PC-3 (cell line): Measurements from ENCODE around the gene BICD2. TPM values are rescaled to one million over a fixed set of nuclear protein-coding genes. Genes with fewer than 3 reads are reported as not detected.

Experiments used
- ATAC-seq: fragments of 200-7000 bp; cut with Tn5 transposase; 2 replicates; pipeline ENCODE4 v1.9.1; 2020; ENCODE audit warnings: mild to moderate bottlenecking, moderate library complexity
- BruUV-seq: library from RNA; stranded (reverse); fragments of 400-500 nt; replicated peaks from 2 replicates; lab custom pipeline; 2021; lab: Mats Ljungman, UMichigan
- CTCF ChIA-PET: fragments of 300-600 bp; sonication (Branson Sonifier 250); formaldehyde crosslinking; loops from one replicate; lab custom pipeline; 2022; ENCODE audit warnings: antibody characterized with exemption; lab: Charles Lee
- POLR2A ChIA-PET: fragments of 300-600 bp; sonication (Branson Sonifier 250); formaldehyde crosslinking; loops from one replicate; lab custom pipeline; 2022; ENCODE audit warnings: antibody characterized with exemption; ENCODE audit not compliant: unreplicated experiment; lab: Charles Lee
- DNase-seq: peaks from one replicate; pipeline ENCODE4 v3.0.0-alpha.2; 2015
- H2AFZ ChIP-seq: fragments of 300-600 bp; sonication (generic); 2 replicates; pipeline ENCODE4 v1.6.0; 2016; ENCODE audit warnings: antibody characterized with exemption, low read length
- H3F3A ChIP-seq: fragments of 300-600 bp; sonication (generic); one replicate; pipeline ENCODE4 v1.6.0; 2017; ENCODE audit warnings: antibody characterized with exemption, low read length, control low read depth, mild to moderate bottlenecking; ENCODE audit not compliant: unreplicated experiment
- H3K27ac ChIP-seq: fragments of 300-600 bp; sonication (generic); 2 replicates; pipeline ENCODE4 v1.5.1; 2016; ENCODE audit warnings: mild to moderate bottlenecking, low read length
- H3K27me3 ChIP-seq: fragments of 300-600 bp; sonication (generic); 2 replicates; pipeline ENCODE4 v1.6.1; 2016; ENCODE audit warnings: low read length, mixed read lengths
- H3K36me3 ChIP-seq: fragments of 300-600 bp; sonication (generic); 2 replicates; pipeline ENCODE4 v1.6.1; 2016; ENCODE audit warnings: low read depth, mixed run types, low read length, mixed read lengths
- H3K4me1 ChIP-seq: fragments of 300-600 bp; sonication (generic); 2 replicates; pipeline ENCODE4 v1.5.1; 2016; ENCODE audit warnings: low read length; ENCODE audit not compliant: insufficient read depth
- H3K4me2 ChIP-seq: fragments of 300-600 bp; sonication (generic); 2 replicates; pipeline ENCODE4 v1.6.0; 2016; ENCODE audit warnings: low read length
- H3K4me3 ChIP-seq: fragments of 300-600 bp; sonication (generic); 2 replicates; pipeline ENCODE4 v1.5.1; 2016; ENCODE audit warnings: mild to moderate bottlenecking, low read length, mixed read lengths
- H3K79me2 ChIP-seq: fragments of 300-600 bp; sonication (generic); 2 replicates; pipeline ENCODE4 v1.6.1; 2017; ENCODE audit warnings: low read length, mixed read lengths
- H3K9ac ChIP-seq: fragments of 300-600 bp; sonication (generic); 2 replicates; pipeline ENCODE4 v1.6.0; 2016; ENCODE audit warnings: mild to moderate bottlenecking, low read length
- H3K9me2 ChIP-seq: fragments of 300-600 bp; sonication (generic); replicated peaks from 2 replicates; pipeline ENCODE4 v1.6.1; 2016; ENCODE audit warnings: mixed run types, low read length, mixed read lengths
- H3K9me3 ChIP-seq: fragments of 300-600 bp; sonication (generic); 2 replicates; pipeline ENCODE4 v1.6.1; 2016; ENCODE audit warnings: low read length, mixed read lengths
- H4K20me1 ChIP-seq: fragments of 300-600 bp; sonication (generic); 2 replicates; pipeline ENCODE4 v1.6.1; 2016; ENCODE audit warnings: low read length, mixed read lengths
- EZH2 ChIP-seq: fragments of 300-600 bp; sonication (generic); IDR thresholded peaks from one replicate; pipeline ENCODE4 v1.6.1; 2017; ENCODE audit warnings: antibody characterized with exemption, mild to moderate bottlenecking, low read length; ENCODE audit not compliant: unreplicated experiment
- EZH2phosphoT487 ChIP-seq: fragments of 300-600 bp; sonication (generic); IDR thresholded peaks from 2 replicates; pipeline ENCODE4 v1.6.1; 2018; ENCODE audit warnings: mild to moderate bottlenecking, antibody characterized with exemption, low read length, borderline replicate concordance
- intact Hi-C: fragments of 100-400 bp; cut with micrococcal nuclease; formaldehyde crosslinking; loops from 2 replicates; pipeline ENCODE4 v1.9.0; 2023
- total RNA-seq: library from RNA; depleted of rRNA; stranded (reverse); fragments of >200 nt; gene quantifications from 2 replicates; pipeline ENCODE4 v1.2.3, GENCODE V29; 2014
- TF ChIP-seq, protein P1 (sequence below): fragments of 300-600 bp; sonication (generic); conservative IDR thresholded peaks from 2 replicates; pipeline ENCODE4 v1.5.1; 2017; ENCODE audit warnings: antibody characterized with exemption, low read depth, mild to moderate bottlenecking, low read length

Gene BICD2
- total RNA-seq, 1 experiment from 2014 or later, result 26.3 TPM

- H3K4me3 ChIP-seq, result peak overlapping the region; percentile 32
- no peaks in the 10 kb centered on the region for H3F3A ChIP-seq
- no peaks in the 10 kb centered on the region for H3K27me3 ChIP-seq
- DNase-seq (peak; percentile 86), ATAC-seq (peak; percentile 96)
- no peaks in the 10 kb centered on the region for H3K9me3 ChIP-seq
- no peak overlapping the region for H2AFZ ChIP-seq
- H3K9ac ChIP-seq, result no peak overlapping the region
- no peaks in the 10 kb centered on the region for H3K79me2 ChIP-seq
- H3K4me2 ChIP-seq, result peak overlapping the region; percentile 77
- no peaks in the 10 kb centered on the region for H4K20me1 ChIP-seq
- TF ChIP-seq, protein P1, sequence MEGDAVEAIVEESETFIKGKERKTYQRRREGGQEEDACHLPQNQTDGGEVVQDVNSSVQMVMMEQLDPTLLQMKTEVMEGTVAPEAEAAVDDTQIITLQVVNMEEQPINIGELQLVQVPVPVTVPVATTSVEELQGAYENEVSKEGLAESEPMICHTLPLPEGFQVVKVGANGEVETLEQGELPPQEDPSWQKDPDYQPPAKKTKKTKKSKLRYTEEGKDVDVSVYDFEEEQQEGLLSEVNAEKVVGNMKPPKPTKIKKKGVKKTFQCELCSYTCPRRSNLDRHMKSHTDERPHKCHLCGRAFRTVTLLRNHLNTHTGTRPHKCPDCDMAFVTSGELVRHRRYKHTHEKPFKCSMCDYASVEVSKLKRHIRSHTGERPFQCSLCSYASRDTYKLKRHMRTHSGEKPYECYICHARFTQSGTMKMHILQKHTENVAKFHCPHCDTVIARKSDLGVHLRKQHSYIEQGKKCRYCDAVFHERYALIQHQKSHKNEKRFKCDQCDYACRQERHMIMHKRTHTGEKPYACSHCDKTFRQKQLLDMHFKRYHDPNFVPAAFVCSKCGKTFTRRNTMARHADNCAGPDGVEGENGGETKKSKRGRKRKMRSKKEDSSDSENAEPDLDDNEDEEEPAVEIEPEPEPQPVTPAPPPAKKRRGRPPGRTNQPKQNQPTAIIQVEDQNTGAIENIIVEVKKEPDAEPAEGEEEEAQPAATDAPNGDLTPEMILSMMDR, result peak; percentile 81
- no peak for TF ChIP-seq EZH2
- no peak for TF ChIP-seq EZH2phosphoT487
- H3K36me3 ChIP-seq, result no peaks in the 10 kb centered on the region
- intact Hi-C loops, result loop anchor here (1.0 kb wide), 2 partner anchors 26 to 75 kb away; no protein-coding TSS in a partner anchor
- ChIA-PET CTCF (interaction anchor here (0.6 to 1.0 kb wide), 3 partner anchors 16 to 103 kb away, joined by 3 to 6 read pairs (median 4); no protein-coding TSS in a partner anchor), POLR2A (no interaction called here)
- H3K9me2 ChIP-seq, result no peaks in the 10 kb centered on the region
- no peaks in the 10 kb centered on the region for H3K4me1 ChIP-seq
- H3K27ac ChIP-seq, result no peak overlapping the region
- BruUV-seq, result no TSS peak
Measured at GRCh38 chr9:92790542-92791527, 26.2 kb upstream of the BICD2 start.

- no TSS peak for BruUV-seq
- Histone ChIP-seq H3K36me3 (no peaks in the 10 kb centered on the region), H3K9ac (no peak overlapping the region), H3K9me2 (no peaks in the 10 kb centered on the region), H3K27me3 (no peaks in the 10 kb centered on the region), H3K9me3 (no peaks in the 10 kb centered on the region), H4K20me1 (no peaks in the 10 kb centered on the region), H3K27ac (no peak overlapping the region), H3K4me3 (no peak overlapping the region), H3K79me2 (no peaks in the 10 kb centered on the region), H3F3A (no peaks in the 10 kb centered on the region), H3K4me1 (peaks cover 14% of the 10 kb centered on the region), H3K4me2 (no peak overlapping the region), H2AFZ (no peak overlapping the region)
- TF ChIP-seq, protein P1, result no peak
- no peak for TF ChIP-seq EZH2
- no peak for TF ChIP-seq EZH2phosphoT487
- CTCF ChIA-PET, result no interaction called here
- ATAC-seq, result no peak
- DNase-seq, result no peak
- POLR2A ChIA-PET, result no interaction called here
- intact Hi-C loops, result no loop called here
Measured at GRCh38 chr9:92786298-92786697, 21.7 kb upstream of the BICD2 start.

DNA sequence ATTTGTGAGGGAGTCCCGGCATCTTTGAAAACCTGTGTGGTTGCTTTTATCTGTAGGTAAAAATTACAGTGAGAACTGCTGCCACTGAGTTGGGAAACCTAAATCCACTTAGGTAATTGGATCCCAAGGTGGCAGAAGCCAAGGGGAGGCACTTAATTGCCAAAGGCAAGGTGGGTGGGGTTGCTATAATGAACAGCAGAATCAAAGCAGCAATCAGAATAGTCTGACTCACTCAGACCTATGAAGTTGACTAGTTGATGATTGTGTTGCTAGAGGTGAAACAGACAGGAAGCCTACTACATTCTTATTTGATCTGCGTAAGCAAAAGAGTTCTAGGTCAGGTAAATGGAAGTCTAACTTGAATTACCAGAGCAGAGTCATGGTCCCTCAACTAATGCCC lies 17.3 kb upstream of the BICD2 start:
- peak; percentile 88 for ATAC-seq
- intact Hi-C loops, result no loop called here
- Histone ChIP-seq H3K9me3 (no peaks in the 10 kb centered on the region), H3K79me2 (no peaks in the 10 kb centered on the region), H3K4me3 (no peak overlapping the region), H3K36me3 (no peaks in the 10 kb centered on the region), H3K9ac (no peak overlapping the region), H3K9me2 (no peaks in the 10 kb centered on the region), H3K27ac (peak overlapping the region; percentile 75), H2AFZ (no peak overlapping the region), H3K4me2 (no peak overlapping the region), H4K20me1 (no peaks in the 10 kb centered on the region), H3K27me3 (no peaks in the 10 kb centered on the region), H3F3A (no peaks in the 10 kb centered on the region), H3K4me1 (peaks cover 14% of the 10 kb centered on the region)
- CTCF ChIA-PET, result no interaction called here
- DNase-seq, result peak; percentile 71
- BruUV-seq, result no TSS peak
- TF ChIP-seq, protein P1, result no peak
- no peak for TF ChIP-seq EZH2phosphoT487
- TF ChIP-seq EZH2, result no peak
- POLR2A ChIA-PET, result no interaction called here
